GM19438 (cell line): ENCODE results near the gene RPS16.

Experiments
- ATAC-seq: cut with Tn5 transposase; IDR thresholded peaks from one replicate; pipeline ENCODE4 v1.9.1; 2021; ENCODE audit warnings: low read depth; ENCODE audit not compliant: unreplicated experiment

Gene RPS16

GRCh38 chr19:39390451-39390750 lies 45.3 kb downstream of the RPS16 start:
- ATAC-seq = peak; percentile 16

GRCh38 chr19:39389631-39390414 lies 45.9 kb downstream of the RPS16 start:
- no peak for ATAC-seq

GRCh38 chr19:39388657-39389056 lies 47.1 kb downstream of the RPS16 start:
- ATAC-seq = no peak

- ATAC-seq = no peak
These were observed 49.2 kb downstream of the RPS16 start for GRCh38 chr19:39386557-39386956.

- no peak for ATAC-seq
These were observed 49.9 kb downstream of the RPS16 start for GRCh38 chr19:39385629-39386411.

GRCh38 chr19:39384839-39385568 lies 50.7 kb downstream of the RPS16 start:
- ATAC-seq = no peak
